ENCODE results near the gene THOC6. TPM values are rescaled to one million over a fixed set of nuclear protein-coding genes. Genes with fewer than 3 reads are reported as not detected.
"Not testable (repeated sequence)": the region's sequence is repeated elsewhere in the genome, so short reads cannot be mapped to it uniquely, and the experiment has no call there.

The THOC6 gene
- total RNA-seq, 1 donor from 2014 or later: 22.2 TPM

GRCh38 chr16:3029491-3030221 is 5.8 kb downstream of the THOC6 start:
- DNase-seq (ENCODE audit: low read depth in 2 of 2): no peak

- DNase-seq (ENCODE audit: low read depth in 2 of 2): no peak
Observed at GRCh38 chr16:3030222-3031212, 6.7 kb downstream of the THOC6 start.

- DNase-seq (ENCODE audit: low read depth in 2 of 2): no peak
Observed at GRCh38 chr16:3032624-3033023, 8.8 kb downstream of the THOC6 start.

GRCh38 chr16:3035289-3035971 is 11.6 kb downstream of the THOC6 start:
- DNase-seq (ENCODE audit: low read depth in 2 of 2): no peak

GRCh38 chr16:3035972-3036725 is 12.3 kb downstream of the THOC6 start:
- no peak for DNase-seq (ENCODE audit: low read depth in 2 of 2)

- no peak for DNase-seq (ENCODE audit: low read depth in 2 of 2)
Observed at GRCh38 chr16:3036726-3037315, 13.0 kb downstream of the THOC6 start, which contains the start of gene BICDL2. TSS of gene BICDL2 (minus strand) at chr16:3036944. CDS start at chr16:3035496, 1,448 bp downstream.

GRCh38 chr16:3038256-3038655 is 14.4 kb downstream of the THOC6 start:
- DNase-seq (ENCODE audit: low read depth in 2 of 2): no peak

- no peak for DNase-seq (ENCODE audit: low read depth in 2 of 2)
Observed at GRCh38 chr16:3038896-3039295, 15.1 kb downstream of the THOC6 start.

- no peak for DNase-seq (ENCODE audit: low read depth in 2 of 2)
Observed at GRCh38 chr16:3042376-3042775, 18.5 kb downstream of the THOC6 start.

GRCh38 chr16:3044708-3045107 is 20.9 kb downstream of the THOC6 start:
- no peak for DNase-seq (ENCODE audit: low read depth in 2 of 2)

- DNase-seq (ENCODE audit: low read depth in 2 of 2): no peak
Observed at GRCh38 chr16:3045758-3046640, 22.2 kb downstream of the THOC6 start, which contains the start of gene MMP25. TSS of gene MMP25 (plus strand) at chr16:3046561. CDS start at chr16:3046918, 357 bp downstream.

GRCh38 chr16:3046641-3047386 is 23.0 kb downstream of the THOC6 start:
- DNase-seq (ENCODE audit: low read depth in 2 of 2): no peak

GRCh38 chr16:3047387-3047720 is 23.5 kb downstream of the THOC6 start:
- no peak for DNase-seq (ENCODE audit: low read depth in 2 of 2)

- DNase-seq (ENCODE audit: low read depth in 2 of 2): no peak
Observed at GRCh38 chr16:3049921-3050481, 26.2 kb downstream of the THOC6 start.

GRCh38 chr16:3050487-3050886 is 26.7 kb downstream of the THOC6 start:
- DNase-seq (ENCODE audit: low read depth in 2 of 2): no peak

GRCh38 chr16:3051009-3051408 is 27.2 kb downstream of the THOC6 start:
- no peak for DNase-seq (ENCODE audit: low read depth in 2 of 2)

- DNase-seq (ENCODE audit: low read depth in 2 of 2): no peak
Observed at GRCh38 chr16:3051494-3051893, 27.7 kb downstream of the THOC6 start.

GRCh38 chr16:3052571-3053329 is 28.9 kb downstream of the THOC6 start:
- not testable (repeated sequence) for DNase-seq (ENCODE audit: low read depth in 2 of 2)
